ENCODE measurements around the gene SSBP2. TPM values are rescaled to one million over a fixed set of nuclear protein-coding genes. Genes with fewer than 3 reads are reported as not detected.

The SSBP2 gene
- total and polyA plus RNA-seq, 2 of the 8 experiments (the other 6 are each of a cell fraction or from before 2014, with no cell fraction given), result 21.5 to 36.2 TPM

DNA sequence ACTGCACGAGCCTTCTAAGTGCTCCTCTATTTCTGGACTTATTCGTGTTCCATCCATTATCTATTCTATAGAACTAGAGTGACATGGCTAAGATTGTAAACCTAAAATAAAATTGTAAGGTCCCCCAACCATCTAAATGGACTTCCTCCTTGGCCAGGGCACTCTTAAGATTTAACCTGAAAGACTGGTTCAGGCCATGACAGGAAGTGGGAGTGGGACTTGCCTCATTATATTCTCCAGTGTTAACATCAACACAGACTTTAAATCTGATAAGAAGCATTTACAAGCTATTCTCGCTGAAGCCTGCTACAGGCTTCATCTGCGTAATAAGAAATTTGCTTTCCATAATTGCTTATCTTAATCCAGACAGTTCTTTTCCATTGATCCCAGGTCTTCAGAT is 117.0 kb downstream of the SSBP2 start:
- CTCF ChIA-PET (ENCODE audit: partially characterized antibody), result no interaction called here
- no peaks in the 10 kb centered on the region for H3K9me3 ChIP-seq (ENCODE audit: insufficient read depth in 2 of 2, low read depth in 1 of 2, low read length in 1 of 2)
- no peak overlapping the region for H2BK120ac ChIP-seq (replicated peaks; ENCODE audit: low read depth, low read length)
- no peak overlapping the region for H2BK20ac ChIP-seq (ENCODE audit: low read length)
- H2BK15ac ChIP-seq (ENCODE audit: low read length), result no peak overlapping the region
- 88% methylated on average over 4 of the region's 4 CpGs; no CpG with 5 or more reads in 1 of the 2 experiments for WGBS, 2 experiments (ENCODE audit: extremely low coverage in 1 of 2, insufficient coverage in 1 of 2, insufficient read length in 1 of 2, insufficient replicate concordance in 2 of 2, low coverage in 1 of 2, low lambda C conversion rate in 2 of 2, missing lambda C conversion rate in 1 of 2)
- DNase-seq (ENCODE audit: low read depth in 1 of 2, low spot score in 2 of 2) (no peak), FAIRE-seq (no peak)
- H2BK5ac ChIP-seq (ENCODE audit: low read depth, low read length), result no peak overlapping the region
- no peaks in the 10 kb centered on the region for H4K20me1 ChIP-seq (replicated peaks in 1 of 2; ENCODE audit: control insufficient read depth in 1 of 2, insufficient read depth in 2 of 2, low read length in 2 of 2)
- no peak overlapping the region for H3K4ac ChIP-seq (replicated peaks; ENCODE audit: insufficient read length, low read depth, low read length)
- H3K23ac ChIP-seq (ENCODE audit: insufficient read length), result no peak overlapping the region
- no peaks in the 10 kb centered on the region for H3K23me2 ChIP-seq (ENCODE audit: low read depth, low read length)
- no peak overlapping the region for H2BK12ac ChIP-seq (ENCODE audit: low read depth, low read length)
- no peaks in the 10 kb centered on the region for H3K79me1 ChIP-seq (ENCODE audit: low read depth, low read length)
- H3K4me1 ChIP-seq (replicated peaks in 1 of 4; ENCODE audit: control insufficient read depth in 3 of 4, insufficient read depth in 4 of 4, low read length in 3 of 4), result no peaks in the 10 kb centered on the region
- no peak overlapping the region for H3K18ac ChIP-seq (ENCODE audit: extremely low read depth, low read length)
- no peak overlapping the region for H4K91ac ChIP-seq (replicated peaks; ENCODE audit: insufficient read length, low read length)
- H3K9ac ChIP-seq (replicated peaks in 1 of 4; ENCODE audit: extremely low read depth in 1 of 4, low read depth in 3 of 4, low read length in 3 of 4), result no peak overlapping the region
- H3K4me3 ChIP-seq (ENCODE audit: extremely low read depth in 1 of 4, insufficient read depth in 2 of 4, low read depth in 3 of 4, low read length in 4 of 4), result no peak overlapping the region
- no peak overlapping the region for H3K14ac ChIP-seq (ENCODE audit: insufficient read length)
- H2AFZ ChIP-seq (ENCODE audit: low read length), result no peak overlapping the region
- H4K8ac ChIP-seq (ENCODE audit: extremely low read depth, insufficient read depth, low read length), result no peak overlapping the region
- POLR2A ChIA-PET (ENCODE audit: partially characterized antibody), result interaction anchor here (1.9 kb wide), 1 partner anchor 8 kb away, joined by 4 read pairs; no protein-coding TSS in a partner anchor
- H2AK5ac ChIP-seq (ENCODE audit: low read depth, low read length), result no peak overlapping the region
- H3K4me2 ChIP-seq (ENCODE audit: insufficient read depth in 1 of 2, low read depth in 2 of 2, low read length in 2 of 2), result no peak overlapping the region
- no peaks in the 10 kb centered on the region; a peak in 3 of 8 replicates for H3K36me3 ChIP-seq (ENCODE audit: control insufficient read depth in 2 of 4, insufficient read depth in 4 of 4, low read length in 3 of 4)
- H3K56ac ChIP-seq (replicated peaks; ENCODE audit: insufficient read length, low read depth, low read length), result no peak overlapping the region
- H4K5ac ChIP-seq (ENCODE audit: insufficient read length, low read depth, low read length), result no peak overlapping the region
- no peaks in the 10 kb centered on the region for H3K79me2 ChIP-seq (ENCODE audit: control insufficient read depth in 1 of 2, insufficient read depth in 2 of 2, low read length in 2 of 2)
- no peak overlapping the region for H3K27ac ChIP-seq (ENCODE audit: low read depth, low read length)
- no peaks in the 10 kb centered on the region for H3K27me3 ChIP-seq (replicated peaks in 1 of 4; ENCODE audit: control insufficient read depth in 3 of 4, extremely low read depth in 1 of 4, insufficient read depth in 3 of 4, low read length in 3 of 4)
- TF ChIP-seq RBBP5 (IDR thresholded peaks at IDR 0.05; ENCODE audit: borderline replicate concordance, low read depth, low read length) (no peak), HDAC6 (IDR thresholded peaks at IDR 0.05; ENCODE audit: low read depth, low read length) (no peak), BACH1 (IDR thresholded peaks at IDR 0.05; ENCODE audit: low read length) (no peak), BCL11A (IDR thresholded peaks at IDR 0.05; ENCODE audit: low read depth in 2 of 2, low read length in 2 of 2) (no peak), SIN3A (conservative IDR thresholded peaks at IDR 0.05 in 1 of 2, IDR thresholded peaks at IDR 0.05 in 1 of 2; ENCODE audit: low read depth in 1 of 2, low read length in 2 of 2) (no peak), CTBP2 (IDR thresholded peaks at IDR 0.05; ENCODE audit: borderline replicate concordance, insufficient read depth, insufficient read length, low read length) (no peak), TCF12 (IDR thresholded peaks at IDR 0.05; ENCODE audit: low read depth, low read length) (no peak), YY1 (IDR thresholded peaks at IDR 0.05; ENCODE audit: low read depth, low read length) (no peak), ASH2L (IDR thresholded peaks at IDR 0.05; ENCODE audit: low read length) (no peak), EZH2 (IDR thresholded peaks at IDR 0.05; ENCODE audit: low read depth, low read length, severe bottlenecking) (no peak), CBX5 (IDR thresholded peaks at IDR 0.05; ENCODE audit: low read depth, low read length) (no peak), POLR2AphosphoS5 (IDR thresholded peaks at IDR 0.05; ENCODE audit: low read depth, low read length) (no peak), KDM1A (IDR thresholded peaks at IDR 0.05; ENCODE audit: borderline replicate concordance, low read length) (no peak)
- TF ChIP-seq, protein P1, sequence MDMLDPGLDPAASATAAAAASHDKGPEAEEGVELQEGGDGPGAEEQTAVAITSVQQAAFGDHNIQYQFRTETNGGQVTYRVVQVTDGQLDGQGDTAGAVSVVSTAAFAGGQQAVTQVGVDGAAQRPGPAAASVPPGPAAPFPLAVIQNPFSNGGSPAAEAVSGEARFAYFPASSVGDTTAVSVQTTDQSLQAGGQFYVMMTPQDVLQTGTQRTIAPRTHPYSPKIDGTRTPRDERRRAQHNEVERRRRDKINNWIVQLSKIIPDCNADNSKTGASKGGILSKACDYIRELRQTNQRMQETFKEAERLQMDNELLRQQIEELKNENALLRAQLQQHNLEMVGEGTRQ (IDR thresholded peaks at IDR 0.05; ENCODE audit: low read length), result no peak
